ELR (cell line): Measurements from ENCODE around the gene ACSM2B.
"Not testable (repeated sequence)": the region's sequence is repeated elsewhere in the genome, so short reads cannot be mapped to it uniquely, and the experiment has no call there.

Experiments
- DNase-seq: peaks from one replicate; pipeline ENCODE4 v3.0.0-alpha.2; 2015; ENCODE audit warnings: low read depth

The ACSM2B gene

GRCh38 chr16:20576145-20576544, at the start of gene ACSM2B:
Gene ACSM2B, minus strand, starts transcription at chr16:20576367. Its CDS starts 11,522 bp downstream, at chr16:20564845.
- DNase-seq: not testable (repeated sequence)

- DNase-seq: no peak
Measured at GRCh38 chr16:20624882-20625807, 49.0 kb upstream of the ACSM2B start.

GRCh38 chr16:20624205-20624604, 48.0 kb upstream of the ACSM2B start:
- no peak for DNase-seq

- DNase-seq: no peak
Measured at GRCh38 chr16:20622498-20622870, 46.3 kb upstream of the ACSM2B start.

GRCh38 chr16:20621406-20621805, 45.2 kb upstream of the ACSM2B start:
- DNase-seq: no peak

- no peak for DNase-seq
Measured at GRCh38 chr16:20620770-20621169, 44.6 kb upstream of the ACSM2B start.

- no peak for DNase-seq
Measured at GRCh38 chr16:20620003-20620402, 43.8 kb upstream of the ACSM2B start.

- DNase-seq: no peak
Measured at GRCh38 chr16:20617271-20617670, 41.1 kb upstream of the ACSM2B start.

GRCh38 chr16:20614186-20615141, 38.3 kb upstream of the ACSM2B start:
- DNase-seq: no peak

GRCh38 chr16:20613481-20614185, 37.5 kb upstream of the ACSM2B start:
- no peak for DNase-seq

GRCh38 chr16:20612551-20613480, 36.6 kb upstream of the ACSM2B start:
- no peak for DNase-seq

GRCh38 chr16:20611975-20612481, 35.9 kb upstream of the ACSM2B start:
- DNase-seq: no peak

- DNase-seq: no peak
Measured at GRCh38 chr16:20611350-20611902, 35.3 kb upstream of the ACSM2B start.

- DNase-seq: no peak
Measured at GRCh38 chr16:20610892-20611349, 34.8 kb upstream of the ACSM2B start.

GRCh38 chr16:20610211-20610891, 34.2 kb upstream of the ACSM2B start:
- DNase-seq: no peak

- DNase-seq: not testable (repeated sequence)
Measured at GRCh38 chr16:20602205-20602604, 26.0 kb upstream of the ACSM2B start.

- DNase-seq: not testable (repeated sequence)
Measured at GRCh38 chr16:20599475-20599874, 23.3 kb upstream of the ACSM2B start.

- no peak for DNase-seq
Measured at GRCh38 chr16:20598832-20599469, 22.8 kb upstream of the ACSM2B start.

- not testable (repeated sequence) for DNase-seq
Measured at GRCh38 chr16:20595694-20596093, 19.5 kb upstream of the ACSM2B start.
